Type B pancreatic cell (in vitro differentiated cells): ENCODE results near the gene NUP93. TPM values are rescaled to one million over a fixed set of nuclear protein-coding genes. Genes with fewer than 3 reads are reported as not detected.

ENCODE experiments used
- DNase-seq: peaks from one replicate; pipeline ENCODE4 v3.0.0; 2021; ENCODE audit warnings: mixed read lengths; ENCODE audit not compliant: unreplicated experiment; ENCODE audit errors: extremely low spot score
- H3K27ac Mint-ChIP-seq: 2 replicates; pipeline ENCODE4 v1.8.0; 2021; ENCODE audit warnings: mild to moderate bottlenecking, mixed read lengths
- H3K27me3 Mint-ChIP-seq: 2 replicates; pipeline ENCODE4 v1.8.0; 2021; ENCODE audit warnings: mixed read lengths
- H3K36me3 Mint-ChIP-seq: 2 replicates; pipeline ENCODE4 v1.8.0; 2021; ENCODE audit warnings: mixed read lengths
- H3K4me1 Mint-ChIP-seq: one replicate; pipeline ENCODE4 v1.8.0; 2021; ENCODE audit warnings: mixed read lengths; ENCODE audit not compliant: unreplicated experiment
- H3K4me3 Mint-ChIP-seq: 2 replicates; pipeline ENCODE4 v1.8.0; 2021; ENCODE audit warnings: mild to moderate bottlenecking, mixed read lengths
- H3K9me3 Mint-ChIP-seq: 2 replicates; pipeline ENCODE4 v1.8.0; 2021; ENCODE audit warnings: mixed read lengths
- total RNA-seq: library from RNA; stranded (reverse); gene quantifications from 2 replicates; pipeline ENCODE4 v1.2.1, GENCODE V29; 2021; ENCODE audit warnings: low replicate concordance
- TF ChIP-seq, protein P1 (sequence below): fragments of 200-600 bp; sonication (generic); conservative IDR thresholded peaks from 2 replicates; pipeline ENCODE4 v1.5.0; 2021; ENCODE audit warnings: antibody characterized with exemption, mild to moderate bottlenecking

Gene NUP93
- total RNA-seq, 1 donor from 2014 or later, result 101 TPM

- peaks cover 48% of the 10 kb centered on the region for H3K27me3 Mint-ChIP-seq
- DNase-seq, result no peak
- peaks cover 10% of the 10 kb centered on the region for H3K36me3 Mint-ChIP-seq
- no peak overlapping the region for H3K27ac Mint-ChIP-seq
- H3K4me1 Mint-ChIP-seq, result peaks cover 4% of the 10 kb centered on the region
- TF ChIP-seq, protein P1, sequence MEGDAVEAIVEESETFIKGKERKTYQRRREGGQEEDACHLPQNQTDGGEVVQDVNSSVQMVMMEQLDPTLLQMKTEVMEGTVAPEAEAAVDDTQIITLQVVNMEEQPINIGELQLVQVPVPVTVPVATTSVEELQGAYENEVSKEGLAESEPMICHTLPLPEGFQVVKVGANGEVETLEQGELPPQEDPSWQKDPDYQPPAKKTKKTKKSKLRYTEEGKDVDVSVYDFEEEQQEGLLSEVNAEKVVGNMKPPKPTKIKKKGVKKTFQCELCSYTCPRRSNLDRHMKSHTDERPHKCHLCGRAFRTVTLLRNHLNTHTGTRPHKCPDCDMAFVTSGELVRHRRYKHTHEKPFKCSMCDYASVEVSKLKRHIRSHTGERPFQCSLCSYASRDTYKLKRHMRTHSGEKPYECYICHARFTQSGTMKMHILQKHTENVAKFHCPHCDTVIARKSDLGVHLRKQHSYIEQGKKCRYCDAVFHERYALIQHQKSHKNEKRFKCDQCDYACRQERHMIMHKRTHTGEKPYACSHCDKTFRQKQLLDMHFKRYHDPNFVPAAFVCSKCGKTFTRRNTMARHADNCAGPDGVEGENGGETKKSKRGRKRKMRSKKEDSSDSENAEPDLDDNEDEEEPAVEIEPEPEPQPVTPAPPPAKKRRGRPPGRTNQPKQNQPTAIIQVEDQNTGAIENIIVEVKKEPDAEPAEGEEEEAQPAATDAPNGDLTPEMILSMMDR, result no peak
- peak overlapping the region; percentile 90 for H3K4me3 Mint-ChIP-seq
- peaks cover 9% of the 10 kb centered on the region for H3K9me3 Mint-ChIP-seq
These were observed 45.5 kb upstream of the NUP93 start for GRCh38 chr16:56684256-56684925.

GRCh38 chr16:56684926-56685590 is 44.9 kb upstream of the NUP93 start:
- H3K4me1 Mint-ChIP-seq, result peaks cover 4% of the 10 kb centered on the region
- H3K4me3 Mint-ChIP-seq, result no peak overlapping the region
- H3K36me3 Mint-ChIP-seq, result peaks cover 10% of the 10 kb centered on the region
- no peak for DNase-seq
- no peak overlapping the region for H3K27ac Mint-ChIP-seq
- peaks cover 9% of the 10 kb centered on the region for H3K9me3 Mint-ChIP-seq
- H3K27me3 Mint-ChIP-seq, result peaks cover 42% of the 10 kb centered on the region
- TF ChIP-seq, protein P1, result no peak

GRCh38 chr16:56686758-56687157 is 43.2 kb upstream of the NUP93 start:
- Mint-ChIP-seq H3K27ac (no peak overlapping the region), H3K36me3 (peaks cover 10% of the 10 kb centered on the region), H3K9me3 (peaks cover 15% of the 10 kb centered on the region), H3K27me3 (peaks cover 37% of the 10 kb centered on the region), H3K4me1 (peaks cover 4% of the 10 kb centered on the region), H3K4me3 (no peak overlapping the region)
- no peak for DNase-seq
- TF ChIP-seq, protein P1, result no peak

DNA sequence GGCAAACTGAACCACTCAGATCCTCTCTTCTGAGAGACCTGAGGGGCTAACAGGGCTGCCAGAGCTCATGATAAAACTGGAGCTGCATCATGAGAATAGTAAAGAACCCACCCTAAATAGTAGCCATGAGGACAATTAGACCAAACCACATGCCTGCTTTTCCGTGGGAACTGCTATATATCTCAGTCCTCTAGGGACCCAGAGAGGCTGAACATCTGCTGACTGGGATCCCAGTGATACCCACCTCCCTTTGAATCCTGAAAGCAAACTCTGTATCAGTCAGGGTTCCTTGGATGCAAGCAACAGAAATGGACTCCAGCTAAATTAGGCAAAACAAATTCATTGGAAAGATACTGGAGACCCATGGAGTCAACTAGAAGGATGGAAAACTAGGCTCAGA is 41.2 kb upstream of the NUP93 start:
- Mint-ChIP-seq H3K36me3 (peaks cover 10% of the 10 kb centered on the region), H3K4me3 (no peak overlapping the region), H3K9me3 (peaks cover 18% of the 10 kb centered on the region), H3K27ac (no peak overlapping the region), H3K27me3 (peaks cover 33% of the 10 kb centered on the region), H3K4me1 (peaks cover 5% of the 10 kb centered on the region)
- TF ChIP-seq, protein P1, result no peak
- DNase-seq, result no peak

GRCh38 chr16:56689171-56689570 is 40.8 kb upstream of the NUP93 start:
- Mint-ChIP-seq H3K4me1 (peaks cover 5% of the 10 kb centered on the region), H3K9me3 (peaks cover 18% of the 10 kb centered on the region), H3K27ac (no peak overlapping the region), H3K27me3 (peaks cover 29% of the 10 kb centered on the region), H3K36me3 (peaks cover 10% of the 10 kb centered on the region), H3K4me3 (no peak overlapping the region)
- no peak for DNase-seq
- TF ChIP-seq, protein P1, result no peak
